ENCODE data around the gene ACOX3.

Gene ACOX3

GRCh38 chr4:8330821-8331574 lies 109.5 kb downstream of the ACOX3 start:
- TF ChIP-seq SCRT1 (tag by site-specific recombination; IDR thresholded peaks at IDR 0.05; ENCODE audit: borderline replicate concordance) (no peak), ZNF791 (tag by site-specific recombination; IDR thresholded peaks at IDR 0.05) (no peak), ZNF398 (tag by site-specific recombination; IDR thresholded peaks at IDR 0.05) (no peak), YY1 (tag by site-specific recombination; IDR thresholded peaks at IDR 0.05) (no peak), ZNF148 (tag by site-specific recombination; IDR thresholded peaks at IDR 0.05; ENCODE audit: borderline replicate concordance) (no peak)
- POLR2A ChIA-PET, result no interaction called here

GRCh38 chr4:8329859-8330761 lies 110.4 kb downstream of the ACOX3 start:
- no peak overlapping the region for H3K27ac ChIP-seq (ENCODE audit: extremely low read depth, low read depth, low read length)
- no peak overlapping the region for H3K4me3 ChIP-seq (ENCODE audit: low read depth, low read length)
- no peaks in the 10 kb centered on the region for H3K9me3 ChIP-seq (ENCODE audit: control insufficient read depth, insufficient read depth, low read depth, low read length)
- ChIA-PET CTCF (no interaction called here), POLR2A (no interaction called here)
- no peak for TF ChIP-seq ZNF704 (tag by site-specific recombination; IDR thresholded peaks at IDR 0.05)
- no peak for TF ChIP-seq ZNF596 (tag by site-specific recombination; IDR thresholded peaks at IDR 0.05)
- no peak for TF ChIP-seq ZNF133 (tag by site-specific recombination; IDR thresholded peaks at IDR 0.05)
- TF ChIP-seq ZNF791 (tag by site-specific recombination; IDR thresholded peaks at IDR 0.05), result no peak
- TF ChIP-seq PRDM2 (tag by site-specific recombination; IDR thresholded peaks at IDR 0.05; ENCODE audit: borderline replicate concordance), result no peak
- no peak for TF ChIP-seq ZNF366 (tag by site-specific recombination; conservative IDR thresholded peaks at IDR 0.05)
- no peak for TF ChIP-seq ZNF350 (tag by site-specific recombination; IDR thresholded peaks at IDR 0.05)
- TF ChIP-seq ZNF175 (tag by site-specific recombination; IDR thresholded peaks at IDR 0.05), result no peak
- no peaks in the 10 kb centered on the region for H3K36me3 ChIP-seq (ENCODE audit: control insufficient read depth in 2 of 2, insufficient read depth in 1 of 2, low read length in 2 of 2)
- H3K4me1 ChIP-seq (ENCODE audit: control insufficient read depth, insufficient read depth, low read length), result no peaks in the 10 kb centered on the region

More at GRCh38 chr4:8330821-8331574, 109.5 kb downstream of the ACOX3 start:
- H3K27ac ChIP-seq (ENCODE audit: extremely low read depth, low read depth, low read length), result no peak overlapping the region
- CTCF ChIA-PET, result no interaction called here
- H3K4me1 ChIP-seq (ENCODE audit: control insufficient read depth, insufficient read depth, low read length), result no peaks in the 10 kb centered on the region
- no peaks in the 10 kb centered on the region for H3K9me3 ChIP-seq (ENCODE audit: control insufficient read depth, insufficient read depth, low read depth, low read length)
- no peaks in the 10 kb centered on the region for H3K36me3 ChIP-seq (ENCODE audit: control insufficient read depth in 2 of 2, insufficient read depth in 1 of 2, low read length in 2 of 2)
- H3K4me3 ChIP-seq (ENCODE audit: low read depth, low read length), result no peak overlapping the region
